ENCODE measurements around the gene ACBD6.
A peak's percentile ranks its signal among the peaks of the same experiment; 100 is the strongest.

The ACBD6 gene

DNA sequence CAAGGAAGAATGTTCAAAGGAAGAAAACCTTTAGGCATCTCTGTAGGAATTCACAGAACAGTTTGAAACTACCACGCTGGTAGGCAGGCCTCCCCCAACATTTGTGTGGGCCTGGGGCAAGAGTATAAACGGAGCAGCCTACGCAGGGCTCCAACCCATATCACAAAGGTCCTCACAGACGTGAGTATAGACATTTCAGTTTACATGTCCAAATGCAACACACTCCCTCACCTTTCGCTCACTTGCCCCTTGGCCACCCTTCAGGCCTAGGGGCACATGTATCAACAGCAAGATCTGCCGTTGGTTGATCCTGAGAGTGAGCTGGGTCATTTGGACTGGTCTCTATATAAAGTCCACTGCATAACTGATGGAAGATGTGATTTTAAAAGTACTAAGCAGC is 133.3 kb downstream of the ACBD6 start:
- no peak for DNase-seq (ENCODE audit: low spot score)
- Histone ChIP-seq H3K9me3 (ENCODE audit: severe bottlenecking) (no peaks in the 10 kb centered on the region), H3K27ac (ENCODE audit: poor library complexity, severe bottlenecking) (no peak overlapping the region), H3K4me1 (ENCODE audit: insufficient read depth, poor library complexity, severe bottlenecking) (no peaks in the 10 kb centered on the region), H3K4me3 (ENCODE audit: severe bottlenecking) (no peak overlapping the region), H3K36me3 (ENCODE audit: low read depth) (no peaks in the 10 kb centered on the region; the same call in 1 of the 2 replicates), H3K27me3 (ENCODE audit: insufficient read depth, poor library complexity, severe bottlenecking) (no peaks in the 10 kb centered on the region)
- ATAC-seq (ENCODE audit: low read depth), result no peak
- no peak for TF ChIP-seq CTCF (IDR thresholded peaks at IDR 0.05; ENCODE audit: poor library complexity, severe bottlenecking)

DNA sequence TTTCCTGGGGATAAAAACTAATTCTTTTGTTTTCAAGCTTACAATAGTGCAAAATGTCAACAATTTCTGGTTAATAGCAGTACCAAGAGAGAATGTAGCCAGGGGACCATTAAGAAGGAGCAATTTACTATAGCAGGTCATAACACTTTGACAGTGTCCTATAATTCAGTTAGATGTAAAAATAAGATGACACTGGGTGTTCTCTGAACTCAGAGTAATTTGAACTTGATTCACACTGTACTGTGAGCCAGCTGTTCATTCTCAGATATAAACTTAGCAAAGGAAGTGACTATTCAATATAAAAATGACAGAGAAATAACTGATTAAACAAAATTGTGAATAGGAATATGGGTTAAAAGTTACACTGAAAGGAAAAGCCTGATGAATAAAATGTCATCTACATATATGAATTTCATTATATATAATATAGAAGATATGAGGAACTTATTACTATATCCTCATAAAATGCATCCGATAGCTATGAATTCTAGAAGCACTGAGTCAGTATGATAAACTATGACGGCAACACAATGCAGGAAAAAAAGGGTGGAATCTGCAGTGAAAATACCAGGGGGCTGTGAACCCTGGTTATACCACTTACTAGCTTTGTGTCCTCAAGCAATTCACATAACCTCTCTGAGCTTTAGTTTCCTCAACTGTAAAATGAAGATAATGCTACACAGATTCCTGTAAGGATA is 135.9 kb downstream of the ACBD6 start:
- ATAC-seq (ENCODE audit: low read depth), result 0 out of 3 replicates have a peak, but pooled peaks have one; percentile 19
- Histone ChIP-seq H3K27ac (ENCODE audit: poor library complexity, severe bottlenecking) (no peak overlapping the region), H3K9me3 (ENCODE audit: severe bottlenecking) (no peaks in the 10 kb centered on the region), H3K36me3 (ENCODE audit: low read depth) (no peaks in the 10 kb centered on the region; the same call in 1 of the 2 replicates), H3K27me3 (ENCODE audit: insufficient read depth, poor library complexity, severe bottlenecking) (no peaks in the 10 kb centered on the region), H3K4me1 (ENCODE audit: insufficient read depth, poor library complexity, severe bottlenecking) (peaks cover under 1% of the 10 kb centered on the region), H3K4me3 (ENCODE audit: severe bottlenecking) (no peak overlapping the region)
- DNase-seq (ENCODE audit: low spot score), result no peak
- no peak for TF ChIP-seq CTCF (IDR thresholded peaks at IDR 0.05; ENCODE audit: poor library complexity, severe bottlenecking)

DNA sequence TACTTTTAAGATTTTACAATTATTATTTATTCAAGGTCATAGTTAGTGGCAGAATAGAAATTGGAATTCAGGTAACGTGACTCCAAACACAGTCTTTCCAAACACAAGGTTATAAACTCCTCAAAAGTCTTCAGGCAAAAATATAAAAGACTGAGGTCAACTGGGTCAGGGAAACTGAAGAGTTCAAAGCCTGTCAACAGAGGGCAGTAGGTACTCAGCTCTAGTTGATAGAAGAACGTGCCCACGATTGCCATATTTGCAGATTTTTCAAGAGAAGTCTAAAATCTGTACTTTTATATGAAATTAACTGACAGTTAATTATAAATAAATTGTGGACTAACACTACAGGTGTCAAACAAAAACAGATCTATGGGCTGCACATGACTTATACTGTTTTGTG is 137.3 kb downstream of the ACBD6 start:
- peak; percentile 15 for TF ChIP-seq CTCF (IDR thresholded peaks at IDR 0.05; ENCODE audit: poor library complexity, severe bottlenecking)
- Histone ChIP-seq H3K36me3 (ENCODE audit: low read depth) (no peaks in the 10 kb centered on the region; the same call in 1 of the 2 replicates), H3K4me3 (ENCODE audit: severe bottlenecking) (no peak overlapping the region), H3K4me1 (ENCODE audit: insufficient read depth, poor library complexity, severe bottlenecking) (peaks cover 14% of the 10 kb centered on the region), H3K9me3 (ENCODE audit: severe bottlenecking) (no peaks in the 10 kb centered on the region), H3K27me3 (ENCODE audit: insufficient read depth, poor library complexity, severe bottlenecking) (no peaks in the 10 kb centered on the region), H3K27ac (ENCODE audit: poor library complexity, severe bottlenecking) (no peak overlapping the region)
- no peak for ATAC-seq (ENCODE audit: low read depth)
- no peak for DNase-seq (ENCODE audit: low spot score)

DNA sequence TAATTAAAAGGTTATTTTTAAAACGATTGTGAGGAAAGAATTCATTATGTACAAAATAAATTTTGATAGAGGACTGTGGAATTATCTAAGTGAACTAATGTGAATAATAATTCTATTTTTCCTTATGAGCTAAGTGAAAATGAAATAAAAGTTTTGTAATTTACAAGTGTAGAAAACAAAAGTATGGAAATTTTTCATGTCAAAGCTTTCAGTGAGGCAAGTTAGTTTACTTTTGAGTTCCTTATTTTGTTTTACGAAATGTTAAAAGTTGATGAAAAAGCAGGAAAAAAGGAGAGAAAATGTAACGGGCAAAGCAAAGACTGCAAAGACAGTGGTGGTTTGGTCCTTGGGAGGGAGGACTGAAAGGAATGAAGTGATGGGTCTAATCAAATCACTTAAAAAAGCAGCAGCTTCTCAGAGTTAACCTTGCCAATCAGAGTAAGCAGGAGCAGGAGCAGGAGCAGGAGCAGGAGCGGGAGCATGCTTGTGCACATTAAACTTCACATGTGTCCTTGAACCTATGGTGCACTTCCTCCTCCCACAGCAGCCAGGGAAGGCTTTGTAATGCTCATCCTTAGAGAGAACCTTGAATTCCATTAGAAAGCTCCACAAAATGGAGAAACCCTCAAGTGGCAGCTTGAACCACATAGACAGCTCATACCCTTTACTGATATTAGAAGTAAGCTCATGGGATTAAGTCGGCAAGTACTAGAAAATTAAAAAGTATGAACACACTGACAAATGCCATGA is 139.0 kb downstream of the ACBD6 start:
- DNase-seq (ENCODE audit: low spot score) (no peak), ATAC-seq (ENCODE audit: low read depth) (no peak)
- Histone ChIP-seq H3K9me3 (ENCODE audit: severe bottlenecking) (no peaks in the 10 kb centered on the region), H3K4me3 (ENCODE audit: severe bottlenecking) (no peak overlapping the region), H3K27ac (ENCODE audit: poor library complexity, severe bottlenecking) (no peak overlapping the region), H3K36me3 (ENCODE audit: low read depth) (no peaks in the 10 kb centered on the region; the same call in 1 of the 2 replicates), H3K27me3 (ENCODE audit: insufficient read depth, poor library complexity, severe bottlenecking) (no peaks in the 10 kb centered on the region), H3K4me1 (ENCODE audit: insufficient read depth, poor library complexity, severe bottlenecking) (peaks cover 17% of the 10 kb centered on the region)
- TF ChIP-seq CTCF (IDR thresholded peaks at IDR 0.05; ENCODE audit: poor library complexity, severe bottlenecking), result no peak

Data from RWPE2 (cell line).